PC-3 (cell line): ENCODE data around the gene IL11RA.

Source experiments
- CTCF ChIP-seq: fragments of 300-600 bp; sonication (generic); conservative IDR thresholded peaks from 2 replicates; pipeline ENCODE4 v1.5.1; 2017; ENCODE audit warnings: antibody characterized with exemption, low read depth, mild to moderate bottlenecking, low read length
- EZH2 ChIP-seq: fragments of 300-600 bp; sonication (generic); IDR thresholded peaks from one replicate; pipeline ENCODE4 v1.6.1; 2017; ENCODE audit warnings: antibody characterized with exemption, mild to moderate bottlenecking, low read length; ENCODE audit not compliant: unreplicated experiment
- EZH2phosphoT487 ChIP-seq: fragments of 300-600 bp; sonication (generic); IDR thresholded peaks from 2 replicates; pipeline ENCODE4 v1.6.1; 2018; ENCODE audit warnings: mild to moderate bottlenecking, antibody characterized with exemption, low read length, borderline replicate concordance

GRCh38 chr9:34688329-34689115 lies 36.5 kb downstream of the IL11RA start:
- no peak for TF ChIP-seq CTCF
- no peak for TF ChIP-seq EZH2
- TF ChIP-seq EZH2phosphoT487, result no peak
